Measurements from ENCODE around the gene GARNL3. TPM values are rescaled to one million over a fixed set of nuclear protein-coding genes. Genes with fewer than 3 reads are reported as not detected.

GARNL3 gene
- total RNA-seq, 1 experiment from 2014 or later, result 11.8 TPM

DNA sequence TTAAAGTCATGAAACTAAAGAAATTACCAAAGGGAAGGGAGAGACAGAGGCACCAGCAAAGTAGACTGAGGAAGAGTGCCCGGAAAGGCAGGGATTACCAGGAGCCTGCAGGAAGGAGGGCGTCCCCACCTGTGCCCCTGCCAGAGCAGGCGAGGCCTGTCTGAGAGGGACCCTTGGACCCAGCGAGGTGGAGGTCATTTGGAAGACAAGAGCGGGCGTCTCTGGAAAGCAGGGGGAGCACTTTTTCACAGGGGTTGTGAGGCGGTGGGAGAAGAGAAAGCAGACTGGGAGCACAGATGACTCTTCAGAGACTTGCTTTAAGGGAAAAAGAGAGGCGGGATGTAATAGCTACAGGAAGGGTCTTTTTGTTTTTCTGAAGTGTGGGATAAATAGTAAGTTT is 104.9 kb downstream of the GARNL3 start:
- H3K36me3 Mint-ChIP-seq (ENCODE audit: insufficient read depth, unreplicated experiment), result peaks cover 4% of the 10 kb centered on the region
- no peaks in the 10 kb centered on the region for H3K9me3 Mint-ChIP-seq (ENCODE audit: unreplicated experiment)
- H3K27ac Mint-ChIP-seq (ENCODE audit: unreplicated experiment), result peak overlapping the region; percentile 82
- no peaks in the 10 kb centered on the region for H3K36me3 ChIP-seq (ENCODE audit: control insufficient read depth, insufficient read depth, low read length)
- POLR2A ChIA-PET, result interaction anchor here (1.2 to 2.3 kb wide), 2 partner anchors 27 to 38 kb away, joined by 12 to 13 read pairs; partner anchors contain the start of gene SLC2A8
- H3K4me3 ChIP-seq (ENCODE audit: low read depth, low read length), result no peak overlapping the region
- H3K27me3 ChIP-seq (replicated peaks; ENCODE audit: control insufficient read depth, insufficient read depth, low read length), result no peaks in the 10 kb centered on the region
- intact Hi-C loops (cut with micrococcal nuclease; ENCODE audit: unreplicated experiment), result no loop called here
- H3K9me3 ChIP-seq, result no peaks in the 10 kb centered on the region
- no peak overlapping the region for H3K4me3 Mint-ChIP-seq (ENCODE audit: unreplicated experiment)
- no TSS peak for BruUV-seq (replicated peaks)
- DNase-seq, result peak in 1 of 2 experiments; percentile 25
- peaks cover 25% of the 10 kb centered on the region for H3K4me1 Mint-ChIP-seq (ENCODE audit: low read depth, unreplicated experiment)
- H3K27me3 Mint-ChIP-seq (ENCODE audit: insufficient read depth, unreplicated experiment), result no peaks in the 10 kb centered on the region
- peaks cover 16% of the 10 kb centered on the region for H3K4me1 ChIP-seq
- CTCF ChIA-PET, result interaction anchor here (3.3 kb wide), 1 partner anchor 28 kb away, joined by 12 read pairs; the partner anchor contains the start of gene SLC2A8
- TF ChIP-seq CTCF (IDR thresholded peaks at IDR 0.05; ENCODE audit: insufficient read depth in 1 of 2, low read depth in 1 of 2, low read length in 1 of 2, severe bottlenecking in 1 of 2, unreplicated experiment in 1 of 2), result no peak

DNA sequence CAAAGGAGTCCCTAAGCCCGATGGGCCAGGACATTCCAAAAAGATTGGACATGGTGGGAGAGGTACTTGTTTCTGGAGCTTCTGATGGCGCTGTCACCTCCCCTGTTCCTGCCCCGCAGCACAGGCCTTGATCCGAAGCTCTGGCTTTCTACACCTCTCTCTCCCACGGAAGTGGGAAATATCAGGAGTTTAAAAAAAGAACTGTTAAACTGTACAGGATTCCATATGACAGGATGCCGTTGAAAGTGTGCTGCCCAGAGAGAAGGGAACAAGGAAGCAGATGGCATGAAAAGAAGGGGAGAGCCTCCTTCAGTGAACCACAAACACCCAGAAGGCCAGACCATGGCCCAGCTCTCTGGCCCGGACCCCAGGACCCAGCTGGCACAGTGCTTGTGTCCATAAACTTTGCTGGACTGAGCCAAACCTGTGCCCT is 105.6 kb downstream of the GARNL3 start:
- peak in 1 of 2 experiments; percentile 10 for DNase-seq
- Histone ChIP-seq H3K4me3 (ENCODE audit: low read depth, low read length) (no peak overlapping the region), H3K27me3 (replicated peaks; ENCODE audit: control insufficient read depth, insufficient read depth, low read length) (no peaks in the 10 kb centered on the region), H3K4me1 (peaks cover 16% of the 10 kb centered on the region), H3K9me3 (no peaks in the 10 kb centered on the region), H3K36me3 (ENCODE audit: control insufficient read depth, insufficient read depth, low read length) (no peaks in the 10 kb centered on the region)
- ChIA-PET CTCF (interaction anchor here (1.1 to 3.3 kb wide), 2 partner anchors 17 to 27 kb away, joined by 7 to 12 read pairs; partner anchors contain the start of gene SLC2A8), POLR2A (interaction anchor here (1.2 to 2.3 kb wide), 3 partner anchors 18 to 37 kb away, joined by 10 to 13 read pairs (median 12); partner anchors contain the start of gene SLC2A8)
- Mint-ChIP-seq H3K4me1 (ENCODE audit: low read depth, unreplicated experiment) (peaks cover 25% of the 10 kb centered on the region), H3K27ac (ENCODE audit: unreplicated experiment) (peak overlapping the region; percentile 82), H3K4me3 (ENCODE audit: unreplicated experiment) (no peak overlapping the region), H3K27me3 (ENCODE audit: insufficient read depth, unreplicated experiment) (no peaks in the 10 kb centered on the region), H3K36me3 (ENCODE audit: insufficient read depth, unreplicated experiment) (peaks cover 4% of the 10 kb centered on the region), H3K9me3 (ENCODE audit: unreplicated experiment) (no peaks in the 10 kb centered on the region)
- TF ChIP-seq CTCF (IDR thresholded peaks at IDR 0.05; ENCODE audit: insufficient read depth in 1 of 2, low read depth in 1 of 2, low read length in 1 of 2, severe bottlenecking in 1 of 2, unreplicated experiment in 1 of 2), result no peak
- intact Hi-C loops (cut with micrococcal nuclease; ENCODE audit: unreplicated experiment), result no loop called here
- no TSS peak for BruUV-seq (replicated peaks)

DNA sequence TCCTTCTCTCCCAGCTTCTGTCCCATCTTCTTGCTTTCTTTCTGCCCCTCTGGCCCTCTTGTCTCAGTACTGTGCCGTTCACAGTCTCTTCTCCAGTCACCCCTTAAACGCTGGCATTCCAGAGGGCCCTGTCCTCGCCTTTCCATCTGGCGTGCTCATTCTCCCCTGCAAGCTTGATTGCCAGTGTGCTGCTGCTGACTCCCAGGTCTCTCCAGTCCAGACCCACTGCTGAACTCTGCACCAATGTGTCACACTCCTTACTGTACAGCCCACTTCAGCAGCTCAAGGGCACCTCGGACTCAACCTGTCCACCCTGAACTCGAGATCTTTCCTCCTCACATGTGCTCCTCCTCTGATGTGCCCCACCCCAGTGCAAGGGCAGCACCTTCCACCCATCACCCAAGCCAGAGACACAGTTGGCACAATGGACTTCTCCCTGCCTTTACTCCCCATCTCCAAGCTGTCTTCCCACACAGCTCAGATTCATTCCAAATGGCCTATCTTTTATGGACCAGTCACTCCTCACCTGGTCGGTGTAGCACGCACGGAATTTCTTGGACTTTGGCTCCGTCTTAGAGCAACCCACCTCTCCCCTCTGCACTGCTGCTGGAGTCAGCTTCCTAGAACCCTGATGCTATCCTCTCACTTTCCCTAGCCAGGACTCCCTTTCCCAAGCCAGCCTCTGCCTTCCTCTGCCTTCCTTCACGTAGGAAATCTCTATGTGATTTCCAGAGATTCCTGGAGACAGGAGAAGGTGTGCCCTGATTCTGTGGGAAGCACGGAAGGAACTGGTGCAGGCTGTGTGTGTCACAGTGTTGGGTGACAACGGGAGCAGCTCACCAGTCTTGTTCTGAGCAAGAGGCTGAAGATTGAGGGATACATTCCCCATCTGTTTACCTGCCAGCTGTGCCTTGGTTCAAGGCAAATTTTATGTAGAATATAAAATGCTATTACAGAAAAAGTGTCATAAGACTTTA is 106.4 kb downstream of the GARNL3 start:
- H3K27ac Mint-ChIP-seq (ENCODE audit: unreplicated experiment), result peak overlapping the region; percentile 82
- H3K27me3 Mint-ChIP-seq (ENCODE audit: insufficient read depth, unreplicated experiment), result no peaks in the 10 kb centered on the region
- peaks cover 4% of the 10 kb centered on the region for H3K36me3 Mint-ChIP-seq (ENCODE audit: insufficient read depth, unreplicated experiment)
- CTCF ChIA-PET, result interaction anchor here (0.9 to 3.3 kb wide), 3 partner anchors 10 to 27 kb away, joined by 5 to 12 read pairs (median 7); partner anchors contain the start of gene SLC2A8
- Histone ChIP-seq H3K36me3 (ENCODE audit: control insufficient read depth, insufficient read depth, low read length) (no peaks in the 10 kb centered on the region), H3K4me1 (peaks cover 16% of the 10 kb centered on the region), H3K9me3 (no peaks in the 10 kb centered on the region), H3K27me3 (replicated peaks; ENCODE audit: control insufficient read depth, insufficient read depth, low read length) (no peaks in the 10 kb centered on the region), H3K4me3 (ENCODE audit: low read depth, low read length) (no peak overlapping the region)
- no peak for TF ChIP-seq CTCF (IDR thresholded peaks at IDR 0.05; ENCODE audit: insufficient read depth in 1 of 2, low read depth in 1 of 2, low read length in 1 of 2, severe bottlenecking in 1 of 2, unreplicated experiment in 1 of 2)
- H3K9me3 Mint-ChIP-seq (ENCODE audit: unreplicated experiment), result no peaks in the 10 kb centered on the region
- peaks cover 25% of the 10 kb centered on the region for H3K4me1 Mint-ChIP-seq (ENCODE audit: low read depth, unreplicated experiment)
- peak; percentile 21 to 36 for DNase-seq
- intact Hi-C loops (cut with micrococcal nuclease; ENCODE audit: unreplicated experiment), result loop anchor here (1.0 kb wide), 1 partner anchor 17 kb away; no protein-coding TSS in a partner anchor
- peak overlapping the region; percentile 43 for H3K4me3 Mint-ChIP-seq (ENCODE audit: unreplicated experiment)
- POLR2A ChIA-PET, result interaction anchor here (1.7 to 2.3 kb wide), 2 partner anchors 17 to 26 kb away, joined by 10 to 13 read pairs; partner anchors contain the start of gene SLC2A8
- no TSS peak for BruUV-seq (replicated peaks)
